ENCODE data around the gene MARF1. TPM values are rescaled to one million over a fixed set of nuclear protein-coding genes. Genes with fewer than 3 reads are reported as not detected.

MARF1 gene
- total RNA-seq, 1 experiment from 2014 or later, result 51.5 TPM

GRCh38 chr16:15552507-15552906 lies 90.4 kb downstream of the MARF1 start:
- H3K27me3 ChIP-seq (ENCODE audit: control insufficient read depth, insufficient read depth, low read length), result no peaks in the 10 kb centered on the region
- in situ Hi-C loops (cut with HindIII; ENCODE audit: low pct_unique_long_range_greater_than_20kb, low sequenced_read_pairs) (no loop called here), intact Hi-C loops (cut with micrococcal nuclease; ENCODE audit: unreplicated experiment) (no loop called here)
- TF ChIP-seq POLR2AphosphoS5 (IDR thresholded peaks at IDR 0.05; ENCODE audit: low read depth, low read length) (no peak), SIN3A (IDR thresholded peaks at IDR 0.05; ENCODE audit: borderline replicate concordance, insufficient read depth, low read depth, low read length) (no peak), TCF7L2 (IDR thresholded peaks at IDR 0.05; ENCODE audit: low read depth, low read length) (no peak), REST (IDR thresholded peaks at IDR 0.05; ENCODE audit: insufficient read depth in 1 of 2, low read depth in 2 of 2, low read length in 1 of 2) (no peak), CTCF (IDR thresholded peaks at IDR 0.05) (no peak)
- BruUV-seq (replicated peaks), result no TSS peak
- POLR2A ChIA-PET, result no interaction called here
- DNase-seq (ENCODE audit: low read depth, low spot score), result no peak
- H3K4me1 ChIP-seq (ENCODE audit: control insufficient read depth, insufficient read depth, low read length), result no peaks in the 10 kb centered on the region; the same call in 1 of the 2 replicates
- no peaks in the 10 kb centered on the region for H3K36me3 ChIP-seq (ENCODE audit: control insufficient read depth, insufficient read depth, low read length)
- no peaks in the 10 kb centered on the region for H3K9me3 ChIP-seq (ENCODE audit: control insufficient read depth, insufficient read depth, low read depth, low read length)
- H3K4me3 ChIP-seq (ENCODE audit: low read depth in 2 of 2, low read length in 2 of 2), result no peak overlapping the region
- CTCF ChIA-PET, result no interaction called here
- ATAC-seq, result no peak
- H3K27ac ChIP-seq (ENCODE audit: low read length), result no peak overlapping the region

- intact Hi-C loops (cut with micrococcal nuclease; ENCODE audit: unreplicated experiment) (no loop called here), in situ Hi-C loops (cut with HindIII; ENCODE audit: low pct_unique_long_range_greater_than_20kb, low sequenced_read_pairs) (no loop called here)
- no peaks in the 10 kb centered on the region; the same call in 1 of the 2 replicates for H3K4me1 ChIP-seq (ENCODE audit: control insufficient read depth, insufficient read depth, low read length)
- H3K9me3 ChIP-seq (ENCODE audit: control insufficient read depth, insufficient read depth, low read depth, low read length), result no peaks in the 10 kb centered on the region
- DNase-seq (ENCODE audit: low read depth, low spot score) (no peak), ATAC-seq (no peak)
- TF ChIP-seq REST (IDR thresholded peaks at IDR 0.05; ENCODE audit: insufficient read depth in 1 of 2, low read depth in 2 of 2, low read length in 1 of 2) (no peak), CTCF (IDR thresholded peaks at IDR 0.05) (no peak), POLR2AphosphoS5 (IDR thresholded peaks at IDR 0.05; ENCODE audit: low read depth, low read length) (no peak), TCF7L2 (IDR thresholded peaks at IDR 0.05; ENCODE audit: low read depth, low read length) (no peak), SIN3A (IDR thresholded peaks at IDR 0.05; ENCODE audit: borderline replicate concordance, insufficient read depth, low read depth, low read length) (no peak)
- no peak overlapping the region for H3K4me3 ChIP-seq (ENCODE audit: low read depth in 2 of 2, low read length in 2 of 2)
- H3K27me3 ChIP-seq (ENCODE audit: control insufficient read depth, insufficient read depth, low read length), result no peaks in the 10 kb centered on the region
- no TSS peak for BruUV-seq (replicated peaks)
- CTCF ChIA-PET, result no interaction called here
- H3K27ac ChIP-seq (ENCODE audit: low read length), result 0 out of 2 replicates have a peak overlapping the region, but pooled peaks have one; percentile 7
- POLR2A ChIA-PET, result interaction anchor here (0.5 to 0.7 kb wide), 3 partner anchors 12 to 116 kb away, joined by 4 to 13 read pairs (median 11); no protein-coding TSS in a partner anchor
- H3K36me3 ChIP-seq (ENCODE audit: control insufficient read depth, insufficient read depth, low read length), result no peaks in the 10 kb centered on the region
These were observed 94.5 kb downstream of the MARF1 start for GRCh38 chr16:15548482-15548891.
